Fibroblast of villous mesenchyme (primary cell): ENCODE measurements around the gene PCDH9. TPM values are rescaled to one million over a fixed set of nuclear protein-coding genes. Genes with fewer than 3 reads are reported as not detected.

ENCODE experiments used
- DNase-seq: peaks from one replicate; pipeline ENCODE4 v3.0.0-alpha.2; 2010; ENCODE audit warnings: low read depth
- H3K4me3 ChIP-seq: 2 replicates; pipeline ENCODE4 v1.5.1; 2011; ENCODE audit warnings: low read depth, mild to moderate bottlenecking, low read length
- CTCF ChIP-seq: IDR thresholded peaks from 2 replicates; pipeline ENCODE4 v1.5.1; 2012; ENCODE audit warnings: low read depth, mild to moderate bottlenecking, low read length; ENCODE audit not compliant: insufficient read depth
- total RNA-seq: library from RNA; depleted of rRNA; stranded (reverse); fragments of >200 nt; gene quantifications from 2 replicates; pipeline ENCODE4 v1.2.3, GENCODE V29; 2012

Gene PCDH9
- total RNA-seq, 1 donor: 9.9 TPM

- TF ChIP-seq CTCF: no peak
These were observed 862.8 kb downstream of the PCDH9 start for GRCh38 chr13:66367356-66367755.

GRCh38 chr13:66365101-66365500, 865.0 kb downstream of the PCDH9 start:
- H3K4me3 ChIP-seq: no peak overlapping the region
- no peak for TF ChIP-seq CTCF
- no peak for DNase-seq

More at GRCh38 chr13:66367356-66367755, 862.8 kb downstream of the PCDH9 start:
- no peak overlapping the region for H3K4me3 ChIP-seq
- peak; percentile 26 for DNase-seq

DNA sequence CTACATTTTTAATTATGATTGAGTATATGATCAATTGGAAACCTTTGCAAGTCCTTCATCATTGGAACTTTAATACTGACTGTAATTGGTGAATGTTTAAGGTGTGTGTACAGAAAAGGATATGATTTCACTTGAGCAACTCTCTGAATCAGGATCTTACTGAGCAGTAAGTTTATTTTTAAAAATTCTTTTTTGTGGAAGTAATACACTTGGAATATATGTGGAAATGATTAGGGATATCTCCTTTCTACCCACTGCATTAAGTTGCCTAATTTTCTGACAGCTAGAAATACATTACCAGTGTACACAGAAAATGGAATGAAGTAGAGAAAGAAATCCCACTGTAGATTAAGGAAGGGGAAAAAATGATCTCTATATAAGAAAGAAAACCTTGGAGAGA, 865.8 kb downstream of the PCDH9 start:
- DNase-seq: no peak
- no peak overlapping the region for H3K4me3 ChIP-seq
- TF ChIP-seq CTCF: no peak

GRCh38 chr13:66362485-66362884, 867.7 kb downstream of the PCDH9 start:
- no peak for TF ChIP-seq CTCF
- no peak for DNase-seq
- H3K4me3 ChIP-seq: no peak overlapping the region

DNA sequence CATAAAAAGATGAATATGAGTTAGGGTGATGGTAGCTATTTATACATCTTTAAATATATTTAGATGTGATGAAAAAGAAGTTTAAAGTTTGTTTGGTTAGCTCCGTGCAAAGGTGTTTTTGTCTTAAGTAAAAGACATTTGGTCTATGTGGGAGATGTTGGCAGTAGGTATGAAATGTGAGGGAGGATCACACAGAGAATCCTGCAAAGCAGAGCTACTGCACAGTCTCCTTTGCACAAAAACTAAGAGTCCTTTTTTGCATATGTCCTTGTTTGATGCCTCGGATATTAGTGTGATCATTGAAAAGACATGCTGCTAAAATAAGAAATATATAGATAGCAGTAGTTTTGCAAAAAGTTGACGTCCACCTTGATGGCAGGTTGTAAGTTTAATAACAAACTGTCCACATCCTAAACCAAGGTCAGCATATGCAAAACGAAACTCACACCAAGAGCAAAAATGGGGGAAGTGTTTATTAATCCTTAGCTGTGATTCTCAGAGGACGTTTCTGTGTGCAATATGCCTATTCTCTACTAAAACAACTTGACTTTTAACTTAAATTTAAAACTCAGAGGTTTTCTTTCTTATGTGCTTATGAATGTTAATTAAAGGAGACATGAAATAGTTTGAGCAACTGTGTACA, 870.1 kb downstream of the PCDH9 start:
- H3K4me3 ChIP-seq: no peak overlapping the region
- no peak for TF ChIP-seq CTCF
- DNase-seq: no peak

- no peak overlapping the region for H3K4me3 ChIP-seq
- DNase-seq: no peak
- TF ChIP-seq CTCF: no peak
These were observed 870.7 kb downstream of the PCDH9 start for GRCh38 chr13:66359393-66359792.

GRCh38 chr13:66358564-66358963, 871.6 kb downstream of the PCDH9 start:
- TF ChIP-seq CTCF: no peak
- no peak for DNase-seq
- no peak overlapping the region for H3K4me3 ChIP-seq
